Mesendoderm (in vitro differentiated cells): ENCODE results near the gene DLK1.

Experiments
- DNase-seq: peaks from one replicate; pipeline ENCODE4 v3.0.0; 2013
- H2AK5ac ChIP-seq: 2 replicates; pipeline ENCODE4 v1.6.1; 2013; ENCODE audit warnings: low read length, inconsistent platforms
- H2BK120ac ChIP-seq: 2 replicates; pipeline ENCODE4 v1.6.1; 2013; ENCODE audit warnings: low read depth, mild to moderate bottlenecking, low read length, moderate library complexity, mixed read lengths
- H2BK15ac ChIP-seq: replicated peaks from 2 replicates; pipeline ENCODE4 v1.6.1; 2013; ENCODE audit warnings: low read depth, mild to moderate bottlenecking, moderate library complexity
- H2BK5ac ChIP-seq: 2 replicates; pipeline ENCODE4 v1.6.1; 2013; ENCODE audit warnings: low read length, inconsistent platforms
- H3K18ac ChIP-seq: 2 replicates; pipeline ENCODE4 v1.6.1; 2013; ENCODE audit warnings: mild to moderate bottlenecking, low read length, mixed read lengths
- H3K23ac ChIP-seq: one replicate; pipeline ENCODE4 v1.6.1; 2013; ENCODE audit warnings: low read length
- H3K27ac ChIP-seq: 2 replicates; pipeline ENCODE4 v1.5.1; 2013; ENCODE audit warnings: low read depth, mild to moderate bottlenecking, inconsistent platforms, low read length, moderate library complexity
- H3K27me3 ChIP-seq: 2 replicates; pipeline ENCODE4 v1.6.1; 2013; ENCODE audit warnings: low read length, control low read depth, mild to moderate bottlenecking, inconsistent platforms; ENCODE audit not compliant: insufficient read depth, poor library complexity
- H3K36me3 ChIP-seq: 2 replicates; pipeline ENCODE4 v1.6.1; 2013; ENCODE audit warnings: low read length, inconsistent platforms; ENCODE audit not compliant: control insufficient read depth, insufficient read depth
- H3K4ac ChIP-seq: one replicate; pipeline ENCODE4 v1.6.1; 2013; ENCODE audit warnings: low read depth, mild to moderate bottlenecking, low read length, moderate library complexity
- H3K4me1 ChIP-seq: 2 replicates; pipeline ENCODE4 v1.6.1; 2013; ENCODE audit warnings: low read depth, low read length, inconsistent platforms; ENCODE audit not compliant: control insufficient read depth
- H3K4me2 ChIP-seq: 2 replicates; pipeline ENCODE4 v1.6.1; 2013; ENCODE audit warnings: low read length
- H3K4me3 ChIP-seq: 2 replicates; pipeline ENCODE4 v1.5.1; 2013; ENCODE audit warnings: mild to moderate bottlenecking, low read length
- H3K56ac ChIP-seq: one replicate; pipeline ENCODE4 v1.6.1; 2013; ENCODE audit warnings: low read length
- H3K79me1 ChIP-seq: 2 replicates; pipeline ENCODE4 v1.6.1; 2013; ENCODE audit warnings: low read length, inconsistent platforms
- H3K79me2 ChIP-seq: 2 replicates; pipeline ENCODE4 v1.6.1; 2013; ENCODE audit warnings: mild to moderate bottlenecking, low read length; ENCODE audit not compliant: control insufficient read depth, insufficient read depth
- H3K9ac ChIP-seq: 2 replicates; pipeline ENCODE4 v1.6.1; 2013; ENCODE audit warnings: low read length, inconsistent platforms
- H4K5ac ChIP-seq: one replicate; pipeline ENCODE4 v1.6.1; 2013; ENCODE audit warnings: low read length
- H4K8ac ChIP-seq: one replicate; pipeline ENCODE4 v1.6.1; 2013; ENCODE audit warnings: low read depth, mild to moderate bottlenecking, control low read depth, low read length, moderate library complexity
- WGBS: extraction: QIAGEN DNeasy Blood & Tissue Kit; methylation state at CpG from one replicate; pipeline ENCODE4 v1.1.7; 2013; ENCODE audit warnings: low lambda C conversion rate, missing lambda C conversion rate; ENCODE audit not compliant: insufficient coverage; ENCODE audit errors: extremely low coverage; 5-methylcytosine and 5-hydroxymethylcytosine counted together

Gene DLK1

GRCh38 chr14:100691395-100692056, 35.2 kb upstream of the DLK1 start:
- Histone ChIP-seq H3K4me1 (peaks cover 3% of the 10 kb centered on the region), H3K23ac (no peak overlapping the region), H2BK120ac (no peak overlapping the region), H3K4me2 (no peak overlapping the region), H2BK15ac (no peak overlapping the region), H3K27me3 (no peaks in the 10 kb centered on the region), H3K56ac (no peak overlapping the region), H4K8ac (no peak overlapping the region), H3K27ac (no peak overlapping the region), H3K4ac (no peak overlapping the region), H3K4me3 (no peak overlapping the region), H3K36me3 (no peaks in the 10 kb centered on the region), H3K9ac (no peak overlapping the region), H2AK5ac (no peak overlapping the region), H3K79me1 (no peaks in the 10 kb centered on the region), H3K79me2 (no peaks in the 10 kb centered on the region), H4K5ac (no peak overlapping the region), H2BK5ac (no peak overlapping the region), H3K18ac (no peak overlapping the region)
- no peak for DNase-seq
- no CpG with 5 or more reads among the region's 29 CpGs for WGBS

- Histone ChIP-seq H3K36me3 (no peaks in the 10 kb centered on the region), H3K56ac (no peak overlapping the region), H3K27me3 (no peaks in the 10 kb centered on the region), H3K27ac (no peak overlapping the region), H3K4me2 (no peak overlapping the region), H2BK5ac (no peak overlapping the region), H3K23ac (no peak overlapping the region), H4K5ac (no peak overlapping the region), H3K79me2 (no peaks in the 10 kb centered on the region), H3K4me3 (no peak overlapping the region), H3K4me1 (peaks cover 3% of the 10 kb centered on the region), H3K4ac (no peak overlapping the region), H3K9ac (no peak overlapping the region), H2AK5ac (no peak overlapping the region), H2BK120ac (no peak overlapping the region), H3K18ac (no peak overlapping the region), H4K8ac (no peak overlapping the region), H3K79me1 (no peaks in the 10 kb centered on the region), H2BK15ac (no peak overlapping the region)
- no CpG with 5 or more reads among the region's 6 CpGs for WGBS
- no peak for DNase-seq
Observed at GRCh38 chr14:100692256-100692655, 34.4 kb upstream of the DLK1 start.

- no CpG with 5 or more reads among the region's 27 CpGs for whole genome bisulfite sequencing
- no peak overlapping the region for H3K4me3 ChIP-seq
- H3K27me3 ChIP-seq, result no peaks in the 10 kb centered on the region
- no peaks in the 10 kb centered on the region for H3K36me3 ChIP-seq
- no peak overlapping the region for H3K9ac ChIP-seq
- peak; percentile 71 for DNase-seq
- H2AK5ac ChIP-seq, result no peak overlapping the region
- no peak overlapping the region for H3K18ac ChIP-seq
- peaks cover 3% of the 10 kb centered on the region for H3K4me1 ChIP-seq
- no peak overlapping the region for H3K4ac ChIP-seq
- H4K5ac ChIP-seq, result no peak overlapping the region
- H3K23ac ChIP-seq, result no peak overlapping the region
- no peak overlapping the region for H3K27ac ChIP-seq
- peak overlapping the region; percentile 59 for H3K56ac ChIP-seq
- no peak overlapping the region for H2BK15ac ChIP-seq
- no peak overlapping the region for H3K4me2 ChIP-seq
- no peak overlapping the region for H4K8ac ChIP-seq
- H3K79me1 ChIP-seq, result no peaks in the 10 kb centered on the region
- no peaks in the 10 kb centered on the region for H3K79me2 ChIP-seq
- H2BK5ac ChIP-seq, result no peak overlapping the region
- no peak overlapping the region for H2BK120ac ChIP-seq
Observed at GRCh38 chr14:100692859-100693558, 33.7 kb upstream of the DLK1 start.

- no peak overlapping the region for H2BK15ac ChIP-seq
- H3K56ac ChIP-seq, result no peak overlapping the region
- no peak overlapping the region for H3K9ac ChIP-seq
- no peak overlapping the region for H3K27ac ChIP-seq
- H3K79me1 ChIP-seq, result no peaks in the 10 kb centered on the region
- H3K4me2 ChIP-seq, result no peak overlapping the region
- no peak overlapping the region for H2AK5ac ChIP-seq
- H3K23ac ChIP-seq, result no peak overlapping the region
- no peak overlapping the region for H3K4me3 ChIP-seq
- no peak overlapping the region for H2BK120ac ChIP-seq
- no peak overlapping the region for H4K8ac ChIP-seq
- H3K36me3 ChIP-seq, result no peaks in the 10 kb centered on the region
- H3K4me1 ChIP-seq, result no peaks in the 10 kb centered on the region
- peak overlapping the region; percentile 25 for H3K18ac ChIP-seq
- no peak overlapping the region for H4K5ac ChIP-seq
- no peaks in the 10 kb centered on the region for H3K79me2 ChIP-seq
- no CpG with 5 or more reads among the region's 23 CpGs for WGBS
- H3K4ac ChIP-seq, result no peak overlapping the region
- H2BK5ac ChIP-seq, result no peak overlapping the region
- no peak for DNase-seq
- H3K27me3 ChIP-seq, result no peaks in the 10 kb centered on the region
Observed at GRCh38 chr14:100693877-100694578, 32.7 kb upstream of the DLK1 start.

GRCh38 chr14:100694579-100695422, 31.9 kb upstream of the DLK1 start:
- Histone ChIP-seq H4K8ac (no peak overlapping the region), H3K4me1 (no peaks in the 10 kb centered on the region), H2BK5ac (no peak overlapping the region), H3K36me3 (no peaks in the 10 kb centered on the region), H3K4ac (no peak overlapping the region), H3K27me3 (no peaks in the 10 kb centered on the region), H3K9ac (no peak overlapping the region), H3K56ac (no peak overlapping the region), H3K4me2 (no peak overlapping the region), H3K27ac (no peak overlapping the region), H3K23ac (no peak overlapping the region), H3K79me1 (no peaks in the 10 kb centered on the region), H2BK15ac (no peak overlapping the region), H2BK120ac (no peak overlapping the region), H3K4me3 (no peak overlapping the region), H4K5ac (no peak overlapping the region), H3K79me2 (no peaks in the 10 kb centered on the region), H2AK5ac (no peak overlapping the region), H3K18ac (no peak overlapping the region)
- no peak for DNase-seq
- no CpG with 5 or more reads among the region's 17 CpGs for WGBS
